PC-9 (cell line): ENCODE data around the gene CPNE4. TPM values are rescaled to one million over a fixed set of nuclear protein-coding genes. Genes with fewer than 3 reads are reported as not detected.

Source experiments
- BruUV-seq: library from RNA; stranded (reverse); fragments of 400-500 nt; replicated peaks from 2 replicates; lab custom pipeline; 2021; lab: Mats Ljungman, UMichigan
- CTCF ChIA-PET: fragments of 300-600 bp; sonication (Branson Sonifier 250); formaldehyde crosslinking; loops from one replicate; lab custom pipeline; 2022; ENCODE audit warnings: antibody characterized with exemption; lab: Charles Lee
- POLR2A ChIA-PET: fragments of 300-600 bp; sonication (Branson Sonifier 250); formaldehyde crosslinking; loops from one replicate; lab custom pipeline; 2022; ENCODE audit warnings: antibody characterized with exemption; ENCODE audit not compliant: unreplicated experiment; lab: Charles Lee
- DNase-seq, 2 experiments: peaks; one replicate each; pipeline versions ENCODE4 v3.0.0 to v3.0.0-alpha.2; 2015 to 2022; ENCODE audit warnings: mixed read lengths in 1 of 2
- H2AFZ ChIP-seq: fragments of 200-600 bp; sonication (generic); 2 replicates; pipeline ENCODE4 v1.8.1; 2017; ENCODE audit warnings: antibody characterized with exemption
- H3F3A ChIP-seq: fragments of 200-600 bp; sonication (generic); 2 replicates; pipeline ENCODE4 v1.8.1; 2017; ENCODE audit warnings: antibody characterized with exemption, mild to moderate bottlenecking, low read depth; ENCODE audit not compliant: insufficient read depth
- H3K27ac ChIP-seq: fragments of 200-600 bp; sonication (generic); 2 replicates; pipeline ENCODE4 v1.6.1; 2016; ENCODE audit warnings: mixed run types
- H3K27me3 ChIP-seq: fragments of 200-600 bp; sonication (generic); 2 replicates; pipeline ENCODE4 v1.6.1; 2016; ENCODE audit warnings: low read depth, mixed run types; ENCODE audit not compliant: insufficient read depth
- H3K36me3 ChIP-seq: fragments of 200-600 bp; sonication (generic); 2 replicates; pipeline ENCODE4 v1.6.1; 2016; ENCODE audit warnings: low read depth, mixed run types
- H3K4me1 ChIP-seq: fragments of 200-600 bp; sonication (generic); replicated peaks from 2 replicates; pipeline ENCODE4 v1.6.1; 2016; ENCODE audit warnings: mixed run types; ENCODE audit not compliant: insufficient read depth
- H3K4me2 ChIP-seq: fragments of 200-600 bp; sonication (generic); 2 replicates; pipeline ENCODE4 v1.6.1; 2017; ENCODE audit warnings: mixed run types
- H3K4me3 ChIP-seq: fragments of 200-600 bp; sonication (generic); 2 replicates; pipeline ENCODE4 v1.6.1; 2016; ENCODE audit warnings: mixed run types
- H3K79me2 ChIP-seq: fragments of 200-600 bp; sonication (generic); 2 replicates; pipeline ENCODE4 v1.6.1; 2017; ENCODE audit warnings: low read depth, mixed run types
- H3K9me2 ChIP-seq: fragments of 200-600 bp; sonication (generic); 2 replicates; pipeline ENCODE4 v1.8.1; 2017; ENCODE audit warnings: mild to moderate bottlenecking; ENCODE audit not compliant: insufficient read depth
- H3K9me3 ChIP-seq: fragments of 200-600 bp; sonication (generic); 2 replicates; pipeline ENCODE4 v1.8.1; 2016; ENCODE audit warnings: low read depth; ENCODE audit not compliant: insufficient read depth
- H4K20me1 ChIP-seq: fragments of 200-600 bp; sonication (generic); 2 replicates; pipeline ENCODE4 v1.8.1; 2017; ENCODE audit not compliant: insufficient read depth
- CTCF ChIP-seq: fragments of 200-600 bp; sonication (generic); conservative IDR thresholded peaks from 2 replicates; pipeline ENCODE4 v1.6.1; 2017; ENCODE audit warnings: mixed run types, antibody characterized with exemption, mild to moderate bottlenecking, moderate library complexity
- EZH2 ChIP-seq: fragments of 200-600 bp; sonication (generic); IDR thresholded peaks from 2 replicates; pipeline ENCODE4 v1.8.0; 2017; ENCODE audit warnings: antibody characterized with exemption, low read depth
- intact Hi-C: fragments of 100-400 bp; cut with micrococcal nuclease; formaldehyde crosslinking; loops from one replicate; pipeline ENCODE4 v1.10.0; 2022; ENCODE audit not compliant: unreplicated experiment
- total RNA-seq: library from RNA; stranded (reverse); gene quantifications from 2 replicates; pipeline ENCODE4 v1.2.3, GENCODE V29; 2021

Gene CPNE4
- total RNA-seq, 1 experiment from 2014 or later = 0.22 TPM

GRCh38 chr3:131933665-131934064, 101.1 kb downstream of the CPNE4 start:
- Histone ChIP-seq H3K4me2 (no peak overlapping the region), H3K4me1 (no peaks in the 10 kb centered on the region), H3K36me3 (no peaks in the 10 kb centered on the region), H3K9me3 (no peaks in the 10 kb centered on the region), H3K27me3 (no peaks in the 10 kb centered on the region), H4K20me1 (no peaks in the 10 kb centered on the region), H2AFZ (no peak overlapping the region), H3K79me2 (no peaks in the 10 kb centered on the region), H3F3A (no peaks in the 10 kb centered on the region), H3K4me3 (no peak overlapping the region), H3K9me2 (no peaks in the 10 kb centered on the region; the same call in 1 of the 2 replicates), H3K27ac (no peak overlapping the region)
- intact Hi-C loops = no loop called here
- ChIA-PET POLR2A (interaction anchor here (0.7 kb wide), 1 partner anchor 284 kb away, joined by 3 read pairs; no protein-coding TSS in a partner anchor), CTCF (interaction anchor here (0.7 kb wide), 1 partner anchor 26 kb away, joined by 5 read pairs; no protein-coding TSS in a partner anchor)
- TF ChIP-seq EZH2 (no peak), CTCF (no peak)
- no TSS peak for BruUV-seq
- no peak for DNase-seq

- no peaks in the 10 kb centered on the region for H3K36me3 ChIP-seq
- CTCF ChIA-PET = no interaction called here
- no peak for DNase-seq
- H3F3A ChIP-seq = no peaks in the 10 kb centered on the region
- no peak overlapping the region for H3K27ac ChIP-seq
- H3K9me3 ChIP-seq = no peaks in the 10 kb centered on the region
- no peak overlapping the region for H3K4me3 ChIP-seq
- no TSS peak for BruUV-seq
- no peaks in the 10 kb centered on the region for H4K20me1 ChIP-seq
- intact Hi-C loops = no loop called here
- H3K4me2 ChIP-seq = no peak overlapping the region
- no peaks in the 10 kb centered on the region for H3K79me2 ChIP-seq
- H3K27me3 ChIP-seq = no peaks in the 10 kb centered on the region
- no peak for TF ChIP-seq CTCF
- no peak for TF ChIP-seq EZH2
- H3K4me1 ChIP-seq = no peaks in the 10 kb centered on the region
- no peak overlapping the region for H2AFZ ChIP-seq
- POLR2A ChIA-PET = no interaction called here
- no peaks in the 10 kb centered on the region; the same call in 1 of the 2 replicates for H3K9me2 ChIP-seq
Measured at GRCh38 chr3:131928593-131928992, 106.2 kb downstream of the CPNE4 start.

- no peaks in the 10 kb centered on the region for H3K9me3 ChIP-seq
- intact Hi-C loops = no loop called here
- TF ChIP-seq CTCF (no peak), EZH2 (no peak)
- H3K36me3 ChIP-seq = no peaks in the 10 kb centered on the region
- BruUV-seq = no TSS peak
- H2AFZ ChIP-seq = no peak overlapping the region
- ChIA-PET CTCF (no interaction called here), POLR2A (no interaction called here)
- H3F3A ChIP-seq = no peaks in the 10 kb centered on the region
- no peak for DNase-seq
- H3K79me2 ChIP-seq = no peaks in the 10 kb centered on the region
- no peaks in the 10 kb centered on the region for H3K27me3 ChIP-seq
- no peak overlapping the region for H3K4me2 ChIP-seq
- no peak overlapping the region for H3K4me3 ChIP-seq
- H4K20me1 ChIP-seq = no peaks in the 10 kb centered on the region
- H3K4me1 ChIP-seq = no peaks in the 10 kb centered on the region
- H3K27ac ChIP-seq = no peak overlapping the region
- no peaks in the 10 kb centered on the region for H3K9me2 ChIP-seq
Measured at GRCh38 chr3:131925571-131925970, 109.2 kb downstream of the CPNE4 start.
